GM08714 (cell line): ENCODE data around the gene BPHL.

ENCODE experiments used
- H3K4me3 ChIP-seq: fragments of 200-500 bp; sonication (Bioruptor generic); 2 replicates; pipeline ENCODE4 v1.5.1; 2014; ENCODE audit warnings: mild to moderate bottlenecking, low read length, inconsistent platforms
- ZNF274 ChIP-seq: IDR thresholded peaks from 2 replicates; pipeline ENCODE4 v1.6.1; 2012; ENCODE audit warnings: mild to moderate bottlenecking, low read depth, low read length

Gene BPHL

GRCh38 chr6:3102875-3103274 lies 15.6 kb upstream of the BPHL start:
- TF ChIP-seq ZNF274 = no peak
- H3K4me3 ChIP-seq = no peak overlapping the region

GRCh38 chr6:3108746-3109414 lies 9.6 kb upstream of the BPHL start:
- no peak overlapping the region for H3K4me3 ChIP-seq
- TF ChIP-seq ZNF274 = no peak

GRCh38 chr6:3109761-3110160 lies 8.8 kb upstream of the BPHL start:
- TF ChIP-seq ZNF274 = no peak
- H3K4me3 ChIP-seq = no peak overlapping the region

- TF ChIP-seq ZNF274 = no peak
- H3K4me3 ChIP-seq = no peak overlapping the region
Observed at GRCh38 chr6:3114377-3114776, 4.1 kb upstream of the BPHL start.

- no peak for TF ChIP-seq ZNF274
- peak overlapping the region; percentile 85 for H3K4me3 ChIP-seq
Observed at GRCh38 chr6:3117912-3118352, 579 bp upstream of the BPHL start.

- peak overlapping the region; percentile 85 for H3K4me3 ChIP-seq
- no peak for TF ChIP-seq ZNF274
Observed at GRCh38 chr6:3119040-3119723, 671 bp downstream of the BPHL start.

GRCh38 chr6:3120765-3121089 lies 2.2 kb downstream of the BPHL start:
- no peak overlapping the region for H3K4me3 ChIP-seq
- TF ChIP-seq ZNF274 = no peak

GRCh38 chr6:3122823-3123182 lies 4.3 kb downstream of the BPHL start:
- H3K4me3 ChIP-seq = no peak overlapping the region
- no peak for TF ChIP-seq ZNF274

GRCh38 chr6:3124667-3125066 lies 6.2 kb downstream of the BPHL start:
- no peak for TF ChIP-seq ZNF274
- no peak overlapping the region for H3K4me3 ChIP-seq

GRCh38 chr6:3125815-3126214 lies 7.3 kb downstream of the BPHL start:
- no peak for TF ChIP-seq ZNF274
- no peak overlapping the region for H3K4me3 ChIP-seq

GRCh38 chr6:3128356-3129108 lies 10.0 kb downstream of the BPHL start:
- no peak for TF ChIP-seq ZNF274
- H3K4me3 ChIP-seq = no peak overlapping the region

GRCh38 chr6:3131695-3132094 lies 13.2 kb downstream of the BPHL start:
- no peak for TF ChIP-seq ZNF274

GRCh38 chr6:3133515-3133914 lies 15.0 kb downstream of the BPHL start:
- no peak overlapping the region for H3K4me3 ChIP-seq
- no peak for TF ChIP-seq ZNF274

More at GRCh38 chr6:3131695-3132094, 13.2 kb downstream of the BPHL start:
- H3K4me3 ChIP-seq = no peak overlapping the region

- no peak overlapping the region for H3K4me3 ChIP-seq
- no peak for TF ChIP-seq ZNF274
Observed at GRCh38 chr6:3135668-3136291, 17.3 kb downstream of the BPHL start.

GRCh38 chr6:3136292-3137011 lies 17.9 kb downstream of the BPHL start:
- no peak overlapping the region for H3K4me3 ChIP-seq
- TF ChIP-seq ZNF274 = no peak
